ENCODE data around the gene ECT2.
"Not testable (repeated sequence)": the region's sequence is repeated elsewhere in the genome, so short reads cannot be mapped to it uniquely, and the experiment has no call there.

Gene ECT2

GRCh38 chr3:172739462-172739861 lies 11.1 kb upstream of the ECT2 start:
- DNase-seq, result no peak

- DNase-seq, result no peak
Measured at GRCh38 chr3:172746475-172746874, 4.1 kb upstream of the ECT2 start.

GRCh38 chr3:172749230-172749965 lies 1.1 kb upstream of the ECT2 start:
- no peak for DNase-seq

GRCh38 chr3:172750069-172750367 lies 508 bp upstream of the ECT2 start:
- no peak for DNase-seq

- peak; percentile 21 to 35 for DNase-seq
Measured at GRCh38 chr3:172751175-172751704, 714 bp downstream of the ECT2 start.

GRCh38 chr3:172752651-172753050 lies 2.1 kb downstream of the ECT2 start:
- DNase-seq, result no peak

GRCh38 chr3:172753125-172753524 lies 2.6 kb downstream of the ECT2 start:
- DNase-seq, result no peak

- DNase-seq, result not testable (repeated sequence)
Measured at GRCh38 chr3:172760416-172760815, 9.9 kb downstream of the ECT2 start.

GRCh38 chr3:172766241-172766640 lies 15.7 kb downstream of the ECT2 start:
- no peak for DNase-seq

- DNase-seq, result no peak
Measured at GRCh38 chr3:172766718-172767405, 16.3 kb downstream of the ECT2 start.

GRCh38 chr3:172770382-172770781 lies 19.9 kb downstream of the ECT2 start:
- no peak for DNase-seq

GRCh38 chr3:172771672-172772071 lies 21.1 kb downstream of the ECT2 start:
- DNase-seq, result no peak

GRCh38 chr3:172776049-172776717 lies 25.7 kb downstream of the ECT2 start:
- DNase-seq, result no peak

- no peak for DNase-seq
Measured at GRCh38 chr3:172777901-172778300, 27.4 kb downstream of the ECT2 start.

- no peak for DNase-seq
Measured at GRCh38 chr3:172782235-172782634, 31.7 kb downstream of the ECT2 start.

- no peak for DNase-seq
Measured at GRCh38 chr3:172786036-172786435, 35.5 kb downstream of the ECT2 start.

GRCh38 chr3:172787019-172787418 lies 36.5 kb downstream of the ECT2 start:
- no peak for DNase-seq

GRCh38 chr3:172787746-172788145 lies 37.2 kb downstream of the ECT2 start:
- no peak for DNase-seq

GRCh38 chr3:172799246-172799645 lies 48.7 kb downstream of the ECT2 start:
- DNase-seq, result peak; percentile 7 to 37

- peak in 1 of 2 donors; percentile 18 for DNase-seq
Measured at GRCh38 chr3:172800156-172800555, 49.6 kb downstream of the ECT2 start.

- DNase-seq, result no peak
Measured at GRCh38 chr3:172803489-172803888, 53.0 kb downstream of the ECT2 start.

- no peak for DNase-seq
Measured at GRCh38 chr3:172804323-172804722, 53.8 kb downstream of the ECT2 start.

GRCh38 chr3:172808969-172809546 lies 58.5 kb downstream of the ECT2 start:
- DNase-seq, result peak; percentile 24 to 53

All from inflammatory macrophage (primary cell).